ENCODE data around the gene IMPA2.
A peak's percentile ranks its signal among the peaks of the same experiment; 100 is the strongest.
"Not testable (repeated sequence)": the region's sequence is repeated elsewhere in the genome, so short reads cannot be mapped to it uniquely, and the experiment has no call there.

Gene IMPA2

DNA sequence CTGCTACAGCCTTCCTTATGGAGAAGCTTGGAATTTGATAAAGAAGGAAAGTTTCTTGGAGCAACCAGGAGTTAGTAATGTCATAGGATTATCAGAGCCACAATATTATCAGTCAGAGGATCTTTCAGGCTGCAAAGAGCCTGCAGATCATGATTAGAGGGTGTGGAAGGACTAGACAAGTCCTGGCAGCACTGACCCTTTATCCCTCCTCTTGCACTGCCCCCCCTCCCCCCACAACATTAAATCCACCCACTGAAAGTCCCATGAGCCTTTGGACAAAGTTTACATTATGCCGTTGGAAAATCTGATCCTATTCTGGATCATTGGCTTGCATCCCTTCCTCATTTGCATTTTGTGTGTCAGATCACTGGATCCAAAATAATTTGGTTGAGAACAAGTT is 18.7 kb upstream of the IMPA2 start:
- no peak for DNase-seq (ENCODE audit: low read depth, low spot score)

DNA sequence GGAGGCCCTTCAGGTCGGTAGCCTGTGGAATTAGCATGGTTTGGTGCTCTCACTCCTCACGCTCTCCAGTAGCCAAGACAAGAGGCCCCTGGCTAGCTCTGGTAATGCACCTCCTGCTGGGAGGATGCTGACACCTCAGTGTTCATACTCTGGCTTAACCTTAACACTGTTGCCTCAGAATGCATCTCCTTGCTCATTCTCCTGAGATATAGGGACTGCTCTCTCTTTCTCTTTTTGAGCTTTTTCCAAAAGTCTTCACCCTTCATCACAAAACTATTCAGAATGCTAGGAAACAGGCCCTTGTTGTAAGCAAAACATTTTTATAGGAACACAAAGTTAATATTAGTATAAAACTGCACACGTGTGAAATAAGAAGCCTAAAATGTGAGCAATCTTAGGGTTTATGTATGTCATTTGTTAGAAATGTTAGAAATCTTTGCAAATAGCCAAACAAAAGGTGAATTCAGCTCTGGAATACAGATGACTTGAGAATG is 17.3 kb upstream of the IMPA2 start:
- peak; percentile 43 for DNase-seq (ENCODE audit: low read depth, low spot score)

GRCh38 chr18:11969904-11970835 is 11.1 kb upstream of the IMPA2 start:
- DNase-seq (ENCODE audit: low read depth, low spot score): no peak

DNA sequence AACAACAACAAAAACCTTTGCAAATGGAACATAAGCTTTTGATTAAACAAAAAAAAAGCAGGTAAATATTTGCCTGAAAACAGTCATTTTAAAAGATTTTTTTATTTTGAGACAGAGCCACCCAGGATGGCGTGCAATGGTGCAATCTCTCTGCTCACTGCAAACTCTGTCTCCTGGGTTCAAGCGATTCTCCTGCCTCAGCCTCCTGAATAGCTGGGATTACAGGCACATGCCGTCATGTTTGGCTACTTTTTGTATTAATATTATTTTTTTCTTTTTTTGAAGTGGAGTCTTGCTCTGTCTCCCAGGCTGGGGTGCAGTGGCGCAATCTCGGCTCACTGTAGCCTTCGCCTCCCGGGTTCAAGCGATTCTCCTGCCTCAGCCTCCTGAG is 10.5 kb upstream of the IMPA2 start:
- not testable (repeated sequence) for DNase-seq (ENCODE audit: low read depth, low spot score)

- DNase-seq (ENCODE audit: low read depth, low spot score): no peak
Measured at GRCh38 chr18:11972371-11973174, 8.7 kb upstream of the IMPA2 start.

DNA sequence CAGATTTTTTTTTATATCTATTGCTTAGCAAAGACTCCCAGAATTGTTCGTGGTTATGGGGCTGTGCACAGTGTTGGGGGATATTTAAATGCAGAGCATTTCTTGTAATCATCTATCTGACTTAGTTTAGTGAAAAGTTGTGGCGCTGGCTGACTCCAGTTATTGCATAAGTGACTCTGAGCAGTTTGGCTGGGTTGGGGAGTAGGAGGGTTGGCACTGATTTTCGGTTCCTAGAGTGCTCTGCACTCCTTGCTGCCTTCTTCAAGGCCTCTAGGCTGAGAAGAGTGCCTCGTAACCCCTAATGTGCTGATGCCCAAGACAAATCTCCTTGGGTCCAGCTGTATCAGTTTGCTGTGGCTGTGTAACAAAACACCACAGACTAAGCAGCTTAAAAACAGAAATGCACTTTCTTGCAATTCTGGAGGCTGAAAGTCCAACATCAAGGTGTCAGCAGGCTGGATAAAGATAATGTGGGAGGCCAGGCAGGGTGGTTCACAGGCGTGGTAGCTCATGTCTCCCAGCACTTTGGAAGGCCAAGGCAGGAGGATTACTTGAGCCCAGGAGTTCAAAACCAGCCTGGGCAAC is 6.5 kb upstream of the IMPA2 start:
- DNase-seq (ENCODE audit: low read depth, low spot score): no peak

- DNase-seq (ENCODE audit: low read depth, low spot score): no peak
Measured at GRCh38 chr18:11975723-11976122, 5.6 kb upstream of the IMPA2 start.

GRCh38 chr18:11976315-11977152 is 4.8 kb upstream of the IMPA2 start:
- DNase-seq (ENCODE audit: low read depth, low spot score): no peak

DNA sequence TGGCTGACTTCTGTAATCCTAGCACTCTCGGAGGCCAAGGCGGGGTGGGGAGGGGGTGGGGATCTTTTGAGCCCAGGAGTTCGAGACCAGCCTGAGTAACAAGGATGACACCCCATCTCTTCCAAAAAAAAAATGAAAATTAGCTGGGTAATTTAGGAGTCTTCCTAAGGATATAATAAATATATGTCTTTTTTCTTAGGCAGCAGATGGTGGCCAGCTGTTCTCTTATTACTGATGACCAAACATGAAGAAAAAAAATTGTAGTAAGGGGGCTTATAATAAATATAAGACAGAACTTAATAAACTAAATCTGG is 4.2 kb upstream of the IMPA2 start:
- no peak for DNase-seq (ENCODE audit: low read depth, low spot score)

DNA sequence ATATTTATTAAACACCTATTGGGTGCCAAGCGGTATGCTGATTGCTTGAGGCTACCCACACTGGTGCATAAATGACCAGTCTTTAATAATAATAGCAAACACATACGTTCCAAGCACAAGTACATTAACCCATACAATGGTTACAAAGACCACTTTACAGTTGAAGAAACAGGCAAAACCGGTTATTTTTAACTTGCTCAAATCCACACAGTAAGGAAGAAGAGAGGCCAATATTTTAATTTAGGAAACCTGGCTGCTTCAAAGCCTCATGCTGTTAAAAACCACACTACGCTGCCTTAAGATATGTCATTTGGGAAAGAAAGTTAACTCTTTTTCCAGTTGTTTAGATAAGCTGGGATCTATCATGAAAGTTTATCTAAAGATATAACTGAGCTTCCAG is 2.4 kb upstream of the IMPA2 start:
- DNase-seq (ENCODE audit: low read depth, low spot score): no peak

DNA sequence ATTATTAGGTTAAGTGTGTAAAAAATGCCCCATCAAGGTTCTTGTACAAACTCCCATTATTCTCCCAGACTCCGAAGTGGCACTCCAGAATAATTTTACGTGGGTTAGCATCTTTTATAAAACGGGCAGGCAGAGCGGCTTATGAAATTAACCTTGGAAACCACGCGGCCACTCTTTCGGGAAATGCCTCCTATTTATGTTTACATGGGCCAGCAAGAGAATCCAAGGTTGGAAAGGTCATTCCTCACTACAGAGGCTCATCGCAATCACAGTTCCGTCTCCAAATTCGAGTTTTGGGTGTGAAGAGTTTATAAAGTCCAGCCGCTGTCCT is 1.2 kb upstream of the IMPA2 start:
- DNase-seq (ENCODE audit: low read depth, low spot score): no peak

GRCh38 chr18:11980494-11981191 is 664 bp upstream of the IMPA2 start:
- DNase-seq (ENCODE audit: low read depth, low spot score): peak; percentile 98

GRCh38 chr18:11981543-11982366 is 448 bp downstream of the IMPA2 start:
- DNase-seq (ENCODE audit: low read depth, low spot score): peak; percentile 47

- no peak for DNase-seq (ENCODE audit: low read depth, low spot score)
Measured at GRCh38 chr18:11982981-11983380, 1.7 kb downstream of the IMPA2 start.

- DNase-seq (ENCODE audit: low read depth, low spot score): no peak
Measured at GRCh38 chr18:11983592-11983991, 2.3 kb downstream of the IMPA2 start.

DNA sequence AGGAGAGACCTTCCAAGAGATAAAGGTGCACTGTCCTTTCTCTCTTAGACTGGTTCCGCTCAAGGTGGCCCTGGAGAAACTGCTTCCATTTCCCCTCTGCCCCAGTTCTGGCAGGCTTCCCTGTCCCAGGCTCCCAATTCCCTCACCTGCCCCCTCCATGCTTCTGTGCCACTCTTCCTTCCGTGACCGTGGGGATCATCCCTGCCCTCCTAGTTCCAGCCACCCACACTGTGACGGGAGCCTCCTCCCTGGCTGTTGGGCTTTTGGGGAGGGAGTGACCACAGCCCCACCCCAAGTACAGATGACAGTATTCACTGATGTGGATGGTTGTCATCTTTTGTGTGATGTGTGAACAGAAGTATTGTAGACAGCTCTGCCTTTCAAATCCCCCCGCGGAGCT is 2.8 kb downstream of the IMPA2 start:
- no peak for DNase-seq (ENCODE audit: low read depth, low spot score)

GRCh38 chr18:11985586-11985985 is 4.3 kb downstream of the IMPA2 start:
- no peak for DNase-seq (ENCODE audit: low read depth, low spot score)

- DNase-seq (ENCODE audit: low read depth, low spot score): no peak
Measured at GRCh38 chr18:11986061-11986460, 4.8 kb downstream of the IMPA2 start.

DNA sequence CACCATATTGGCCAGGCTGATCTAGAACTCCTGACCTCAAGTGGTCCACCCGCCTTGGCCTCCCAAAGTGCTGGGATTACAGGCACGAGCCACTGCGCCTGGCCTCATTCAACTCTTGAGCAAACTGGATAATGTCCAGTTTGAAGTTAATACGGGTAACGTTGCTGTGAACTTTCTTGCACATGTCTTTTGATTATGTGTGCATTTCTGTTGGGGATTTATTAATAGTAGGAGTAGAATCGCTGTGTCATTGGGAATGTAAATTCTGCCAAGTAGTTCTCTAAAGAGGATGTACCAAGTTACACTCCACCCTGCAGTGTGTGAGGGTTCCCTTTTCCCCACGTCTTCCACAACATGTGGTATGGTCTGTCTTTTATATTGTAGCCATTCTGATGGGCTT is 6.2 kb downstream of the IMPA2 start:
- DNase-seq (ENCODE audit: low read depth, low spot score): no peak

- no peak for DNase-seq (ENCODE audit: low read depth, low spot score)
Measured at GRCh38 chr18:11989174-11989573, 7.9 kb downstream of the IMPA2 start.
